ENCODE data around the gene CAMKK1.
A peak's percentile ranks its signal among the peaks of the same experiment; 100 is the strongest.
"Not testable (repeated sequence)": the region's sequence is repeated elsewhere in the genome, so short reads cannot be mapped to it uniquely, and the experiment has no call there.

The CAMKK1 gene

GRCh38 chr17:3847165-3847670 is 45.6 kb downstream of the CAMKK1 start:
- DNase-seq: no peak

GRCh38 chr17:3846437-3847164 is 46.3 kb downstream of the CAMKK1 start:
- H3K4me3 ChIP-seq (ENCODE audit: low read depth, low read length): peak overlapping the region; percentile 21; the same call in 1 of the 2 replicates
- H3K36me3 ChIP-seq: no peaks in the 10 kb centered on the region
- no peak for DNase-seq
- H3K27me3 ChIP-seq: no peaks in the 10 kb centered on the region
- no peak for TF ChIP-seq CTCF (IDR thresholded peaks at IDR 0.05; ENCODE audit: low read depth, low read length)
- no peaks in the 10 kb centered on the region for H3K4me1 ChIP-seq
- no peaks in the 10 kb centered on the region for H3K9me3 ChIP-seq

More at GRCh38 chr17:3847165-3847670, 45.6 kb downstream of the CAMKK1 start:
- H3K4me1 ChIP-seq: no peaks in the 10 kb centered on the region
- H3K36me3 ChIP-seq: no peaks in the 10 kb centered on the region
- H3K27me3 ChIP-seq: no peaks in the 10 kb centered on the region
- no peaks in the 10 kb centered on the region for H3K9me3 ChIP-seq
- TF ChIP-seq CTCF (IDR thresholded peaks at IDR 0.05; ENCODE audit: low read depth, low read length): no peak
- no peak overlapping the region for H3K4me3 ChIP-seq (ENCODE audit: low read depth, low read length)

- H3K4me3 ChIP-seq (ENCODE audit: low read depth, low read length): peak within 1 kb of the TSS; percentile 75
- DNase-seq: peak; percentile 85
- peak; percentile 62 for TF ChIP-seq CTCF (IDR thresholded peaks at IDR 0.05; ENCODE audit: low read depth, low read length)
- H3K36me3 ChIP-seq: no peaks in the 10 kb centered on the region; the same call in 1 of the 2 replicates
- H3K9me3 ChIP-seq: no peaks in the 10 kb centered on the region
- no peaks in the 10 kb centered on the region for H3K27me3 ChIP-seq
- H3K4me1 ChIP-seq: no peaks in the 10 kb centered on the region
Measured at GRCh38 chr17:3845621-3846436, 47.0 kb downstream of the CAMKK1 start, which contains the start of gene NCBP3. TSS of gene NCBP3 (minus strand) at chr17:3846246. CDS start at chr17:3846223, 23 bp downstream.

- H3K4me3 ChIP-seq (ENCODE audit: low read depth, low read length): peak overlapping the region; percentile 75
- H3K27me3 ChIP-seq: no peaks in the 10 kb centered on the region
- H3K36me3 ChIP-seq: no peaks in the 10 kb centered on the region; the same call in 1 of the 2 replicates
- H3K4me1 ChIP-seq: no peaks in the 10 kb centered on the region
- DNase-seq: no peak
- no peaks in the 10 kb centered on the region for H3K9me3 ChIP-seq
- TF ChIP-seq CTCF (IDR thresholded peaks at IDR 0.05; ENCODE audit: low read depth, low read length): no peak
Measured at GRCh38 chr17:3845291-3845620, 47.6 kb downstream of the CAMKK1 start.

GRCh38 chr17:3844556-3844955 is 48.3 kb downstream of the CAMKK1 start:
- H3K9me3 ChIP-seq; H3K36me3 ChIP-seq; H3K27me3 ChIP-seq; H3K4me3 ChIP-seq (ENCODE audit: low read depth, low read length); H3K4me1 ChIP-seq; DNase-seq: not testable (repeated sequence)

GRCh38 chr17:3843935-3844516 is 48.8 kb downstream of the CAMKK1 start:
- DNase-seq: peak; percentile 45
- no peaks in the 10 kb centered on the region for H3K9me3 ChIP-seq
- no peak overlapping the region for H3K4me3 ChIP-seq (ENCODE audit: low read depth, low read length)
- no peaks in the 10 kb centered on the region for H3K27me3 ChIP-seq
- no peaks in the 10 kb centered on the region for H3K4me1 ChIP-seq
- peak; percentile 60 for TF ChIP-seq CTCF (IDR thresholded peaks at IDR 0.05; ENCODE audit: low read depth, low read length)
- no peaks in the 10 kb centered on the region; the same call in 1 of the 2 replicates for H3K36me3 ChIP-seq
